HG03095 (cell line): Measurements from ENCODE around the gene FASTK.
A peak's percentile ranks its signal among the peaks of the same experiment; 100 is the strongest.
"Not testable (repeated sequence)": the region's sequence is repeated elsewhere in the genome, so short reads cannot be mapped to it uniquely, and the experiment has no call there.

Experiments used
- ATAC-seq: cut with Tn5 transposase; IDR thresholded peaks from one replicate; pipeline ENCODE4 v1.9.1; 2021; ENCODE audit warnings: moderate library complexity; ENCODE audit not compliant: unreplicated experiment

Gene FASTK

GRCh38 chr7:151032936-151033863, 47.4 kb downstream of the FASTK start:
- ATAC-seq: no peak

DNA sequence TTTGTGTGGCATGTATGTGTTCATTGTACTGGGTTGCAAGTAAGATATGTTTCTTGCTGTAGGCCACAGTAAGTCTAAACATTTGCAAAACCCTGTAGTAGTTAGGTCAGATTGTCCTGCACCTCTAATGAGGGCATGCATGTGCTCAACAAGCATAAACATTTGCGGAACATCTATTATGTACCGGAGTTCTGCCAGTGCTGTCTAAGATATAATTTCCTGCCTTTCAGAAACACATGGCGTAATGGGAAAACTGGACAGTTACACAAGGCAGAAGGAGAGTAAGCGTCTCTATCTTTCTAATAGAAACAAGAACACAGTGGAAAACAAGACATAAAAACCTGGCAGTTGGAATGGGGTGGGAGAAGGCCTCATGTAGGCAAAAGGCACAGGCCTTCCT, 49.6 kb downstream of the FASTK start:
- no peak for ATAC-seq

DNA sequence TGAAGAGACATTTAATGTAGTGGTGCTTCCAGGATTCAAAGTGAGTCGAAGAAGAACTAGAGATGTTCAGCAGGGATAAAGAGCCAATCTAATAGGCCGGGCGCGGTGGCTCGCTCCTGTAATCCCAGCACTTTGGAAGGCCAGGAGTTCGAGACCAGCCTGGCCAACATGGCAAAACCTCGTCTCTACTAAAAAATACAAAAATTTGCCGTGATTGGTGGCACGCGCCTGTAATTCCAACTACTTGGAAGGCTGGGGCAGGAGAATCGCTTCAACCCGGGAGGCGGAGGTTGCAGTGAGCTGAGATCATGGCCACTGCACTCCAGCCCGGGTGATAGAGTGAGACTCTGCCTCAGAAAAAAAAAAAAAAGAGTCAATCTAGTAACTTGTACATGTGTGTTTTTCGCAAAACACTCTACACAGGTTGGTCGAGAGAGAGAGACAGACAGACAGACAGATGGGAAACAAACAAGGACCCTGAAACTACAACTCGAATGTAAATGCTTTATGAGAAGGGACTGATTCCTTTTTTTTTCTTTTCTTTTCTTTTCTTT, 51.6 kb downstream of the FASTK start:
- ATAC-seq: no peak

DNA sequence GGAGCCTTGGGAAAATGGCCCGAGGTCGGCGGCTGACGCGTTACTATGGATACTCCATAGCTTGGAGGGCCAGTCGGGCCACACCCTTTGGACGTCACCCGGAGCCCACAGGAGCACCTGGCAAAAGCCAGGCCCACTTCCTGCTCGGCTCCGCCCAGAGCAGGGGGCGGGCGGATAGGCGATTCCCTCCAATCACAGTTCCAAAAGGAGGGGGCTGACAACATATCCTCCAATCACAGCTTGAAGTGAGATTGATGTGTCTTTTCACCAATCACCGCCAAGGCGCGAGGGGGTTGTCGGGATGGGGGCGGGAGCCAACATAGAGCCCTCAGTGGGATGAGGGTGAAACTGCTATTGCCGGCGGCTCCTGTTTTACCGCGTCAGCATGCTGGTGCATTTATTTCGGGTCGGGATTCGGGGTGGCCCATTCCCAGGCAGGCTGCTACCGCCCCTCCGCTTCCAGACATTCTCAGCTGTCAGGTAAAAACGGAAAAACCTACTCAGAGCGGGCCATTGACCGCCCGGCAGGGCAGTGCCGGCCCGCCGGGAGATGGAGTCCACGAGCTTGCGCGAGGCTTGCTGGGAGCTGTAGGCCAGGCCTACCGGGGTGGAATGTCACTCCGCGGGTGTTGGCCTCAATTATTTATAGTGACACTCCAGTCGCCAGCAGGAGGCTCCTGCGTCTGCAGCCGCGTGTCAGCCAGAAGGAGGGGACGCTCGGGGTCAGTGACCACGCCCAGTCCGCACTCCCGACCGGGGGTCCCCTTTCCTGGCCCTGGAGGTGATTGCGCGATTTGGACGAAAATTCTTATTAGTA, 52.3 kb downstream of the FASTK start, which contains the start of gene ABCB8:
ABCB8 (plus strand) TSS at position 320 of the 817 bp plus-strand sequence; CDS start at position 386, 66 bp downstream.
- ATAC-seq: peak; percentile 95

DNA sequence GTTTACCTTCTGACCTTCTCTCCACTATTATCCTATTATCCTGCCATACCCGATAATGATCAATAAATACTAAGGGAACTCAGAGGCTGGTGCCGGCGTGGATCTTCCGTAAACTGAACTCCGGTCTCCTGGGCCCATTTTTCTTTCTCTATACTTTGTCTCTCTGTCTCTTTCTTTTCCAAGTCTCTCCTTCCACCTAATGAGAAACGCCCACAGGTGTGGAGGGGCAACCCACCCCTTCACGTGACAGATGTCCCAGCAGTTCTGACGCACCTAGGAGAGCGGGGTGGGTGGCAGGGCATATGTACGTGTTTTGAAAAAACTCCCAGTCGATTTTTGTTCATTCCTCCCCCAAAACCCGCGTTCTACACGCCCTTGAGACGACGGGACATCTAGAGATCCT, 52.9 kb downstream of the FASTK start:
- not testable (repeated sequence) for ATAC-seq

DNA sequence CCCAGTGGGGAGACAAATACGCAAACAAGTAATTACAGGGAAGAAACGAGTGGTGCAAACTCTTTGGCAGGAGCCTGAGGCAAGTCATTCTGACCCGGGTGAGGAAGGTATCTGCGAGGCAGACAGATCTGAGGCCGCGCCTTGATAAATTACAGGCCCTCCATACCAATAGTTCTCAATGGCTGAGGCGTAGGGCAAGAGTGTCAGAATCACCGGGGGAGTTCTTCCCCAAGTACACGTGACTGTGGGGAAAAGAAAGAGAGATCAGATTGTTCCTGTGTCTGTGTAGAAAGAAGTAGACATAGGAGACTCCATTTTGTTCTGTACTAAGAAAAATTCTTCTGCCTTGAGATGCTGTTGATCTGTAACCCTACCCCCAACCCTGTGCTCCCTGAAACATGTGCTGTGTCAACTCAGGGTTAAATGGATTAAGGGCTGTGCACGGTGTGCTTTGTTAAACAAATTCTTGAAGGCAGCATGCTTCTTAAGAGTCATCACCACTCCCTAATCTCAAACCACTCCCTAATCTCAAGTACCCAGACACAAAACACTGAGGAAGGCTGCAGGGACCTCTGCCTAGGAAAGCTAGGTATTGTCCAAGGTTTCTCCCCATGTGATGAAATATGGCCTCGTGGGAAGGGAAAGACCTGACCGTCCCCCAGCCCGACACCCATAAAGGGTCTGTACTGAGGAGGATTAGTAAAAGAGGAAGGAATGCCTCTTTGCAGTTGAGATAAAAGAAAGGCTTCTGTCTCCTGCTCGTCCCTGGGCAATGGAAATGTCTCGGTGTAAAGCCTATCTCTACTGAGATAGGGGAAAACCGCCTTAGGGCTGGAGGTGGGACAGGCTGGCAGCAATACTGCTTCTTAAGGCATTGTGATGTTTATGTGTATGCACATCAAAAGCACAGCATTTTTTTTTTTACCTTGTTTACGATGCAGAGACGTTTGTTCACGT, 53.6 kb downstream of the FASTK start:
- ATAC-seq: not testable (repeated sequence)
